ENCODE data around the gene JPH2. TPM values are rescaled to one million over a fixed set of nuclear protein-coding genes. Genes with fewer than 3 reads are reported as not detected.

The JPH2 gene
- total RNA-seq, 2 donors from 2014 or later = 169 to 179 TPM

DNA sequence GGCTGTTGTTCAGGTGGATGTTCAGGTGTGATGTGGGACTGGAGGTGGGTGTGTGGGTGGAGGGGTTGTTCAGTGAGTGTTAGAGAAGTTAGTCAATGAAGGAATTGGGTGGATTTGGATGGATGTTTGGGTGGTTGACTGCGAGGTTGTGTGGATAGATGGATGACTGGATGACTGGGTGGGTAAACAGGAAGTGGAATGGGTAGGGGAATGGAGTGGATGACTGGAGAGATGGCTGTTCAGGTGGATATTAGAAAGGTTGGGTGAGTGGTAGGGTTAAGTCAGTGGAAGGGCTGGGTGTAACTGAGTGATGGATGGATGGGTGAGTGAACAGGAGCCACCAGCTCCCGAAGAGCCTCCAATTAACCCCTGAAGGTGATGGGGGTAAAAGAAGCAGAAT lies 27.9 kb downstream of the JPH2 start:
- Histone ChIP-seq H3K4me3 (no peak overlapping the region), H3K4me1 (ENCODE audit: control insufficient read depth in 1 of 2, low read depth in 2 of 2) (peaks cover 7 to 44% of the 10 kb centered on the region in 2 donors), H3K36me3 (peaks cover 19% of the 10 kb centered on the region), H3K27me3 (replicated peaks; ENCODE audit: insufficient read depth) (no peaks in the 10 kb centered on the region), H3K27ac (peak overlapping the region in 1 of 2 donors; percentile 87), H3K9me3 (no peaks in the 10 kb centered on the region)
- ATAC-seq (ENCODE audit: insufficient number of reproducible peaks, low FRiP score, low read depth) = no peak
- DNase-seq (ENCODE audit: low spot score) = no peak
- no peak for TF ChIP-seq CTCF (IDR thresholded peaks at IDR 0.05)

- ATAC-seq (ENCODE audit: insufficient number of reproducible peaks, low FRiP score, low read depth) = no peak
- peak overlapping the region; percentile 87 to 97 for H3K27ac ChIP-seq
- H3K9me3 ChIP-seq = no peaks in the 10 kb centered on the region
Measured at GRCh38 chr20:44157061-44157460, 29.9 kb downstream of the JPH2 start.

GRCh38 chr20:44154521-44155001 lies 32.4 kb downstream of the JPH2 start:
- peak; percentile 40 for DNase-seq (ENCODE audit: low spot score)
- H3K36me3 ChIP-seq = peaks cover 16% of the 10 kb centered on the region
- H3K4me1 ChIP-seq (ENCODE audit: control insufficient read depth in 1 of 2, low read depth in 2 of 2) = peaks cover 26 to 74% of the 10 kb centered on the region in 2 donors

More at GRCh38 chr20:44157061-44157460, 29.9 kb downstream of the JPH2 start:
- Histone ChIP-seq H3K36me3 (peaks cover 19% of the 10 kb centered on the region), H3K4me3 (no peak overlapping the region), H3K4me1 (ENCODE audit: control insufficient read depth in 1 of 2, low read depth in 2 of 2) (peaks cover 22 to 61% of the 10 kb centered on the region in 2 donors), H3K27me3 (replicated peaks; ENCODE audit: insufficient read depth) (no peaks in the 10 kb centered on the region)
- no peak for DNase-seq (ENCODE audit: low spot score)
- no peak for TF ChIP-seq CTCF (IDR thresholded peaks at IDR 0.05)

DNA sequence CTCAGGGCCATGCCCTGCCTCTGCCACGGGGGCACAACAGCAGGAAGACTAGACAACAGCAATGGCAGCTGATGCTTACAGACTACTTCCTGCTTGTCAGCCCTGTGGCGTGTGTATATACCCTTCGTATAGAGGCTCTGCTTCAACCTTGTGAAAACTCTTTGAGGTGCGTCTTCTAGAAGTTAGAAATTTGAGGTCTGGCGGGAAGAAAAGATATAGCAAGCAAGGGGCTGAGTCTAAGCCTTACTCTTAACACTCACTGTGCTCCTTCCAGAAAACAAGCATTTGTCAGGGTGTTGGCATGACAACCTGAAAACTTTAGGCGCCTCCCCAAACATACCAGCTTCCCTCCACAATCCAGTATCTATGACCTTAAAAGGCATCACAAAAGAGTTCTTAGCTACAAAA lies 33.3 kb downstream of the JPH2 start:
- DNase-seq (ENCODE audit: low spot score) (peak; percentile 36), ATAC-seq (ENCODE audit: insufficient number of reproducible peaks, low FRiP score, low read depth) (peak; percentile 90)
- TF ChIP-seq CTCF (IDR thresholded peaks at IDR 0.05) = peak; percentile 26
- peak overlapping the region; percentile 87 to 97 for H3K27ac ChIP-seq
- peak overlapping the region; percentile 23 for H3K4me3 ChIP-seq
- no peaks in the 10 kb centered on the region for H3K27me3 ChIP-seq (replicated peaks; ENCODE audit: insufficient read depth)
- peaks cover 9% of the 10 kb centered on the region for H3K36me3 ChIP-seq
- H3K9me3 ChIP-seq = no peaks in the 10 kb centered on the region
- H3K4me1 ChIP-seq (ENCODE audit: control insufficient read depth in 1 of 2, low read depth in 2 of 2) = peaks cover 26 to 82% of the 10 kb centered on the region in 2 donors

More at GRCh38 chr20:44154521-44155001, 32.4 kb downstream of the JPH2 start:
- H3K4me3 ChIP-seq = no peak overlapping the region
- no peak for ATAC-seq (ENCODE audit: insufficient number of reproducible peaks, low FRiP score, low read depth)
- peak overlapping the region; percentile 87 to 97 for H3K27ac ChIP-seq
- H3K9me3 ChIP-seq = no peaks in the 10 kb centered on the region
- no peak for TF ChIP-seq CTCF (IDR thresholded peaks at IDR 0.05)
- no peaks in the 10 kb centered on the region for H3K27me3 ChIP-seq (replicated peaks; ENCODE audit: insufficient read depth)

DNA sequence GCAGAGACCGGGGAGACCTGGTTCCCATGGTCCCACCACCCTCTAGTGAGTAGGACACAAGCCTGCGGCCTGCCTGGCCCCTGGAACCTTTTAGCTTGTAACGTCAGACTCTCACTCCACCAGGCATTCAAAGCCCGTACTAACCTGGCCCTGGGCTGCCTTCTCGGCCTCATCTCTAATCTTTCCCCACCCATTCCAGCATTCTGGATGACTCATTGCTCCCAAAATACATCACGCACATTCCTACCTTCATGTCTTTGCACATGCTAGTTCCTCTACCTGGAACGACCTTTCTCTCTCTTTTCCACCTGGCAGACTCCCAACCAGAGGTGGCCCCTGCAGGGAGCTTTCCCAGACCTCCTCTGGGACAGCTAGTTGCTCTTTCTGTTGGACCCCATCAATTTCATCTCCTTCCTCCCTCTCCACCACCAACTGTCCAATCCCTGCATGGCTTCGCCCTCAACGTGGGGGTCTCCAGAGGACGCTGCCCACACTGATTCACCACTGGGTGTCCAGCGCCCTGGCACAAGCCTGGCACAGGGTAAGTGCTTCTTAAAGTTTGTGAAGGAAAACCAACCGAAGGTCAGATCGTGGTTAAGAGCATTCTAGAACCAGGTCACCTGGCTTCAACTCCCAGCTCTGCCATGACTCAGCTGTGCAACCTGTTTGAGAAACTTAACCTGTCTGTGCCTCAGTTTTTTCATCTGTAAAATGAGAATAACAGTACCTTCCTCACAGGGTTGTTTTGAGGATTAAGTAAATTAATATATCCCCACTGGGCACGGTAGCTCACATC lies 35.2 kb downstream of the JPH2 start:
- Histone ChIP-seq H3K4me1 (ENCODE audit: control insufficient read depth in 1 of 2, low read depth in 2 of 2) (peaks cover 24 to 80% of the 10 kb centered on the region in 2 donors), H3K4me3 (no peak overlapping the region), H3K36me3 (no peaks in the 10 kb centered on the region), H3K27me3 (replicated peaks; ENCODE audit: insufficient read depth) (no peaks in the 10 kb centered on the region), H3K9me3 (no peaks in the 10 kb centered on the region), H3K27ac (peak overlapping the region; percentile 87 to 97)
- no peak for TF ChIP-seq CTCF (IDR thresholded peaks at IDR 0.05)
- ATAC-seq (ENCODE audit: insufficient number of reproducible peaks, low FRiP score, low read depth) (peak; percentile 19), DNase-seq (ENCODE audit: low spot score) (no peak)

Measured in thoracic aorta (tissue), 2 donors.